HG03097 (cell line): Measurements from ENCODE around the gene PLEKHA7.
"Not testable (repeated sequence)": the region's sequence is repeated elsewhere in the genome, so short reads cannot be mapped to it uniquely, and the experiment has no call there.

Source experiments
- ATAC-seq: cut with Tn5 transposase; IDR thresholded peaks from one replicate; pipeline ENCODE4 v1.9.1; 2021; ENCODE audit not compliant: unreplicated experiment, low FRiP score

PLEKHA7 gene

DNA sequence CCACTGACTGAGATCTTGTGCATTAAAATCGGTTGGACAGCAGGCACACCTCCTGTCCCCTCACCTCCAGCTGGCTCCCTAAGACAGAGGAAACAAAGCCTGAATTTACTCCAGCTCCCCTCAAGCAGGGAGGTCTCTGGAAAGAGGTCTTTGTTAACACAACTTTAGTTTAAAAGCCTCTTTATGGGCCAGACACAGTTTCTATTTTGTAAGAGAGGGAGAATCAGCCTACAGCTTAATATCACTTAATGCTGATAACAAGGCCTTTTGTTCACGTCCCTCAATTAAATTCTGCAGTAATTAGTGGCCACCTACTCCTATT is 36.3 kb downstream of the PLEKHA7 start:
- no peak for ATAC-seq

DNA sequence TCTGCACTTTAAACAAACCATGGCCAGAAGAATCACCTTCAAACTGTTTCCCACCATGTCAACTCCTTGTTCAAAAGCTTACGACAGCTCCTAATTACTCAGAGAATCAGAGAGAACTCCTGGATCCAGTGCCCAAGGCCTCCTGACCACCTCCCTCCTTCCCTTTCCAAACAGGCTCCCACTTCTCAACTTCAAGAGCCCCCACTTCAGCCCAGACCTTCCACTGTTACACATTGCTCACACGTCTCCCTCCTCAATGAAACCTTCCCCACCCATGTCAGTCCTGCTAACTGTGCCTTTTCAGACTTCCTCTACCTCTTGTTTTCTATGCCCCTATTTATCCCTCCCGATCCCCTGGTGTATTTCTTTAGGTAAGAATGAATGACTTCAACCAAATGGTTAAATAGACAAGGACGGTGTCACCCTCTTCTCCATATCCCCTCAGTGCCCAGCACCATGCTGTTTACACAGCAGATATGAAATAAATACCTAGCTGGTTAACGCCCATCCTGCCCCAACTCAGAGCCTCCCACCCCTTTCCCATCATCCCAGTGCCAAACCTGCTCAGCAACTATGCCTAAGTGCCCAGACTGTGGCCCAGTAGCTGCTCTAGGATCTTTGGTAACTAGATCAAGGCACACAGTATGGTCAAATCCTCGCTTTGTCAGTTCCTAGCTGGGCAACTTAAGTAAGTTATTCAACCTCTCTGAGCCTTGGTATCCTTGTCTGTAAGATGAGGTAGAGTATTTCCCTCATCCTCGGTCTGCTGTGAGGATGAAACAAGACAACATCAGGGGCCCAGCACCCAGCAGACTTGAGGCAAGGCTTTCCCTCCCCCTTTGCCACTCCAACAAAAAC is 36.8 kb downstream of the PLEKHA7 start:
- no peak for ATAC-seq

DNA sequence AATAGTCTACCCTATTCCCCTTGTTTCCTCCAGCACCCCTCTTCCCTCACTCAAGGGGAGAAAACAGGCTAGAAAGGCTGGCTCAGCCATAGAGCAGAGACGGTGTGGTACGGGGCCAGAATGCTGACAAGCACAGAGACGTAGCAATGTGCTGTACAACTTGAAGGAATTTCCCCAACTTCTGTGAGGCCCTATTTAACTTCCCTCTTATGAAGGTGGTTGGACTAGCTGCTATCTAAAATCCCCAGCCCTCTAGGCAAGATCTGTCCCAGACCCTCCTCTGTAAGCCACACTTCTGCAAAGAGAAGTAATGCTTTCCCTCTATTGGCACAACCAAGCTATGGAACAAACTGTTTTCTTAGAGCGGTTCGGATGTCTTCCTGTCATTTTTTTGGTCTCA is 37.8 kb downstream of the PLEKHA7 start:
- ATAC-seq: no peak

DNA sequence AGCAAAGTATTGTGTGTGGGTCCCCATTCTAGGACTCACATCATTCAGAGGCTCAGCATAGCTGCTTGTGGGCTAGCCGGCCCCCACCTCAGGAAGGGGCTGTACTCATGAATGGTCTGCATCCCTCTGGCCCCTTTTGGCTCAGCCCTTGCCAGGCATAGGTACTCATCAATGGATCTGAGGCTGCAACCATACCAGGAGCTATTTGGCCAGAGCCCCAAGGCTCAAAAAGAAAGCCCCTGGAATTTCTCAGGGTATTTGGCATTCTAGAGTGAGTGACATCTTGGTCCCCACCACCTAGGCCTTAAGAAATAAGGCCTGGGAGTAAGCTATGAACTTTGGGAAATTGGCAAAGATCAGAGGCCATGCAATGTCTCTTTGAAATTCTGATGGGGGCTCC is 38.3 kb downstream of the PLEKHA7 start:
- no peak for ATAC-seq

DNA sequence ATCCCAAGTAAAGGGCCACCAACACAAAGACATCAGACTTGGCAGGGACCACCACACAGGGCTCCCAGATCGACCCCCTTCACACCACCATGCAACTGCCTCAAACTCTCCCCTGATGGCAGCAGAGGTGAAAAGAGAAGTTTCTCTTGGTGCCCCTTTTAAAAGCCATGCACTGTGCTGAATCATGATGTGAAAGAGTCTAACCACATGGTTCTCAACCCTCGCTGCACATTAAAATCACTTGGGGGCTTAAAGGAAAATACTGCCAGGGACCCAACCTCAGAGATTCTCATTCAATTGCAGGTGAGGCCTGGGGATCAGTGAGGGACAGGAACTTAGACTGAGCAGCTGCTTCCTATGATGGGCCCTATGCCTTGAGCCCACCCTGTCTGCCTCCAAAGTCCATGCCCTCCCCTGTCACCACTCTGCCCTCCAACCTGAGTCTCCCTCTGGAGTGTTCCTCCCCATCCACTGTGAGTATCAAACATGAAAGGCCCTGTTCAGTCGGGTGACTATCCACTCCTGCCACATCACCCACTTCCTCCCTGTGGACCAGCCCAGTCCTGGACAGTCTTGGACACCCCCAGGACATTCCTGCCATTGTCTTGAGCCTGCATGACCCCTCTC is 40.8 kb downstream of the PLEKHA7 start:
- ATAC-seq: no peak

DNA sequence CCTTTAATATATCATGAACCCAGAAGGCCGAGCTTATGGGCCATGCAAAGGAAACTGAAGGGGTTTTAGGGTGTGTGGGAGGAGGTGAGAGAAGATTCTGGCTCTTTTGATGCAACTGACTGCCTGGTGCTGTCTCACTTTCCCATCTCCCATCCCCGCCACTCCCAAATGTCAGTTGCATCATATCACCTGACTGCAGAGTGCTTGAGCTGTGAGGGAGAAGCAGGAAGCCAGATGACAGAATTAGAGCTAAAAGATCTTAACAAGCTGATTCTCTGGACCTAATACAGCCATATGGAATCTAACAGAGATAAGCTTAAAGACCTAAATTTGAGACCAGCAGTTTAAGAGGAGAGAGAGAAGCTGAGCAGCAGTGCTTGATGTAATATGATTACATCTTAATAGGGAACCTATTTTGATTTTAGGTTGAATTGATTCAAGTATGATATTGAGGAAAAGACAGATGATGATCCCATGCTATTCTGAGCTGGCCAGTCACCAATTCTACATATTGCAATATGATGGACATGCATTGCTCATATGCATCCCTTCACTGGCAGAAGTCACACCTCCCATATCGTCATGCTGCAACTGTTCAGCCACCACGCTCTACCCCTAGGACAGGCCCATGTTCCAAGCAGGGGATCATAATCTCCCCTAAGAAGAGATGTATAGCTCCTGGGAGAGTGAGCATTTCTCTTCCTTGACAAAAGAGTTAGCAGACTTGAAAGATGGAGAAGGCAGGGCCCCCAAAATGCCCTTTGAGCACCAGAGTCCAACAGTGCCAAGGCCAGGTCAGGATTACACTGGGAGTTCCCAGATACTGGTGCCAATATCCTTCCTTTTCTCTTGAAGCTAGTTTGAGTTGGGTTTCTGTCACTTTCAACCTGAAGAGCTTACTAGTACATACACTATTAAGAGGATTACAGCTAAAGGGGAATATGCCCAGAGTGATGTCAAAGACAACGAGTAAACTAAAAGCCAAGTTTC is 44.9 kb downstream of the PLEKHA7 start:
- no peak for ATAC-seq

DNA sequence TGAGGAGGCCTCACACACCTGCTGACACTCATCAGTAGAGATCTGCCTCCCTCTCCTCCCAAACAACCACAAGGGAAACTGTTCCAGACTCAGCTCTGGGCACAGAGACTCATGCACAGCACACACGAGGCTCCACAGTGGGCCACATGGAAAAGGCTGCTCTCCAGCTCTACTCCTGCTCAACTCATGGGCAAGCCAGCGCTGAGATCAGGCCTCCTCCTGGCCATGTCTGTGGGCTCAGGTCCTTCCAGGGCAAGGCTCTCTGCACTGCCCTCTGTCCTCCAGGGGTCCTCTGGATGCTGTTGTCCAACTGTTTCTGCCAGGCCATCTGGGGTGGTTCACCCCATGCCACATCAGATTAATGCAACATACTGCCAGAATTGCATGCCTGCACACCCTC is 46.0 kb downstream of the PLEKHA7 start:
- no peak for ATAC-seq

DNA sequence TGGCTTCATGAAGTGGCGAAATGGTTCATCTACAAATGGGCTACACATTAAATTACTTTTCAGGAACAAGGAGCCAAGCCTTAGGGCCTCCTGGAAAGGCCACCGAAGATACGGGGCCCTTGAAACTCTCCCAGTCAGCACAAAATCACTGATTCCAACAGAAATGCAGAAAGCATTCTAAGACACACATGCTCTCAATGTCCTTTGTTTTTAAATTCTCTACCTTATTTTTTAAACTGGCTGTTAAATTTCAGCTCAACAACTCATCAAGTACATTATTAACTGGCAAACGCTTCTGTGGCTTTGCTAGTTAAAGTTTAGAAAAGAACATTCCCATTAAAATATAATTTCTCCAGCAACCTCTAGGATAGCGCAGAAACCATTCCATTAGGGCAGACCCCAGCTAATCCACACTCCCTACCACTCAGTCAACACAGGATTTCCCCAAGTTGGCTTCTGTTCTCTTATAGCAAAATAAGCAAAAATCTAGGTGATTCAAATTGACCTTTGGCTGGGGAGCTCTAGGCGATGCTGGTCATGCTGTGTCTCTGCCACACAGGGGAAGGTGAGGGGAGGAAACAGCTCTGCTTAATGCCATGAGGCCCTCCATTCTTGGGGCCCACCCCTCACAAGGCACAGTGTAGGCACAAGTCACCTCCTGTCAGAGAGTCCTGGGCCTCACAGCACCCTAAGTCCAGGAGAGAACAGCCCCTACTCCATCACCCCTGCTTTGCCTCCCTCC is 47.1 kb downstream of the PLEKHA7 start:
- ATAC-seq: no peak

DNA sequence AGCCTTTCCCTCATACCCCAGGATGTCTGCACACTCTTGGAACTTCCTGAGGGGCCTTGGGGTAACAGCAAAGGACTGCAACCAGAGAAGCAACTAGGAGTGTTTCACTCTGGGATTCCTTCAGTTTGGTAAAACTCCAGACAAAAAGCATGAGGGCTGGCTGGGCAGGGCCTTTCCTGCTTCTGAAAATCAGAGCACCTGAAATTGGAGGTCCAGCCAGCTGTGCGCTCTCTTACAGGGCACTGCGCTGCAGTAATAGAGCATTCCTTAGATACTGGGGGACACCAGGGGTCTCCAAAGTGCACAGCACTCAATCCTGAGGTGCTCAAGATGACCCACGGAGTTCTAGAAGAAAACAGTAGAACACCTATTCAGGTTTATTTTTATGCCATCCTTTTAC is 49.7 kb downstream of the PLEKHA7 start:
- ATAC-seq: no peak

DNA sequence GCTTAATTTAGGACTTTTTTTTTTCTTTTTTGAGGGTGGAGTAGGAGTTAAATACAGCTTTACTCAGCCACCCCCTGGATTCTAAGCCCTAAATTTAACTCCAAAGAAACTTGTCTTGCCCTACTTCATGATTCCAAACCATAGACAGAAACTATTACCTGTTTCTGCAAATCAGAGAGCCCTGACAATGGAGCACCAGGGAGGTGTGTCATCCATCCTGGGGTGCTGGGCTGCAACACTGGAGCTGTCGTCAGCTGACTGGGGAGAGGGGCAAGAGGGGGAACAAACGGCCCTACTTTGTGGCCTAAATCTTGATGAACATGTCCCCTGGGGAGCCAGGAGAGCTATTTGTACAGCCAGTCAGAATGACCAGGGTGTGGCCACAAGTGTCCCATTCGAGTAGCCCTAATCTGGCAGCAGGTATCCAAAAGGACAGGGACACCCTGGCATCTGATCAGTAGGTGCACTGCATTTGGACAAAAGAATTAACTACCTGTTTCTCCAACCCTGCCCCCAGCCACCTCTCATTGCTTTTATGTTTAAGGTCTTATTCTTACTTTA is 50.8 kb downstream of the PLEKHA7 start:
- no peak for ATAC-seq

DNA sequence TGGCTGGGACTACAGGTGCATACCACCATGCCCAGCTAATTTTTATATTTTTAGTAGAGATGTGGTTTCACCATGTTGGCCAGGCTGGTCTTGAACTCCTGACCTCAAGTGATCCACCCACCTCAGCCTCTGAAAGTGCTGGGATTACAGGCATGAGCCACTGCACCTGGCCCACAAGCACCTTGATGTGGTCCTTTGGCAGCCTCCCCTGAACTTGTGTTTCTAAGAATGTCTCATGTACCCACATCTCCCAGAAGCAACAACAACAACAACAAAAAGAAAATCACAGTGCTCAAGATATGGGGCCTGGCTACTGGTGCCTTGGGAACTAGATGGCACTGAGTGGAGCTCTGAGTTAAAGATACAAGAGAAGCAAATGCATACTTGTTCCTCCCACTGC is 51.6 kb downstream of the PLEKHA7 start:
- not testable (repeated sequence) for ATAC-seq

DNA sequence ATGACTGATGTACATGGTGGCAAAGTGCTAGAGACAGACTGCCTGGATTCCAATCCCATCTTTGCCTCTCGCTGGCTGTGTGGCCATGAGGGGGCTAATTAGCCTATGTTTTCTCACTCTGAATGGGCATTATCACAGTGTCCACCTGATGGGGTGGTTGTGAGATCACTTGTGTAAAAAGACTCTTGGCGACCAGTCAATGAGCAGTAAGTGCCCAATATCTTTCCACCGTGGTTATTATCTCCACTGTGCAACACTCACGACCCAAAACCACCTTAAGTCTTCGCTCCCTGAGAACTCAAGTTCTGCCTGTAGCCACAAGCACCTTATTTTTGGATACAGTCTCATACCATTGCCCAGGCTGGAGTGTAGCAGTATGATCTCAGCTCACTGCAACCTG is 52.1 kb downstream of the PLEKHA7 start:
- no peak for ATAC-seq

DNA sequence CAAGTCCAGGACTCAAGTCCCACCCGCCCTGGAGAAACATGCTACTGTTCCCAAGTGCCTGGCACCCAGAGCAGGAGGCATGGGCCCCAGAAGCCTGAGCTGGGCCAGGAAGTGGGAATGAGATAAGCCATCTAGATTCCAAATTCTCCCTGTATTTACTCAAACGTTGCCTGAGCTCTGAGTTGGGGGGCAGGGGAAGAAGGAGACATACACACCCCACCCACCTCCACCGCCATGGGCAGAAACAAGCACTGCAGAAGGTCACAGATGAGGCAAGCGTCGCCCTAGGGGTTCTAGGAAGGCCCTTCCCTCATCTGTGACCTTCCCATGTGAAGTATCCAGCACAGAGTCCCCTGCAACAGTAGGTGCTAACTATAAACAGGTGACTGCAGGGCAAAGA is 54.0 kb downstream of the PLEKHA7 start:
- no peak for ATAC-seq

DNA sequence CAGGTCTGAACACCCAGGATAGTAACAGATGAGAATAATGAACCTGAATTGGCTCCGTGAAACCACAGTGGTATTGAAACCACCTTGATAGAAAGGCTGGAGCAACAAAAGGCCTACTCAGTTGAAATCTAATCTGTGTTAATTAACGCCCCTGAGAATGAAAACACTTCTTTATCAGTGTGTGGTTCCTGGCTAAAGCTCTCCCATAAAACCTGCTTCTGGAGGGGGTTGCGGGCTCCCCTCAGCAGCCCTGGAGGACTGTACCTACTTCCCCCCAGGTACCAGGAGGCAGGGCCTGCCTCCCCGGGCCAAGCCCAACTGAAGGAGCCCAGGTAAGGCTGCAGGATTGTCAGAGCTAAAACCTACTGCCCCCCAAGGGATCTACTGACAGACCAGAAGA is 54.6 kb downstream of the PLEKHA7 start:
- ATAC-seq: no peak

DNA sequence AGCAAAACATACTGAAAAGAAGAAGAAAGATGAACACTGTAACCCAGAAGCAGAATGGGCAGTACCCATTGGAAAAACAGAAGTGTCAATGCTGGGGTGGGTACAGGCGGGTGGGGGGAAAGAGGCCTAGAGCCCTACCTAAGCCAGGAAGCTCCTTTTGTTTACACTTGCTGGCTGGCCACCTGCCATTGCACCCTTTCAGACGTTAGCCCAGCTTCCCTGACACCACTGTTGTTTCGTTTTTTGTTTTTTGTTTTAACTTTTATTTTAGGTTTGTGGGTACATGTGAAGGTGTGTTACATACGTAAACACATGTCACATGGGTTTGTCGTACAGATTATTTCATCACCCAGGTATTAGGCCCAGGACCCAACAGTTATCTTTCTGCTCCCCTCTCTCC is 55.4 kb downstream of the PLEKHA7 start:
- ATAC-seq: no peak

DNA sequence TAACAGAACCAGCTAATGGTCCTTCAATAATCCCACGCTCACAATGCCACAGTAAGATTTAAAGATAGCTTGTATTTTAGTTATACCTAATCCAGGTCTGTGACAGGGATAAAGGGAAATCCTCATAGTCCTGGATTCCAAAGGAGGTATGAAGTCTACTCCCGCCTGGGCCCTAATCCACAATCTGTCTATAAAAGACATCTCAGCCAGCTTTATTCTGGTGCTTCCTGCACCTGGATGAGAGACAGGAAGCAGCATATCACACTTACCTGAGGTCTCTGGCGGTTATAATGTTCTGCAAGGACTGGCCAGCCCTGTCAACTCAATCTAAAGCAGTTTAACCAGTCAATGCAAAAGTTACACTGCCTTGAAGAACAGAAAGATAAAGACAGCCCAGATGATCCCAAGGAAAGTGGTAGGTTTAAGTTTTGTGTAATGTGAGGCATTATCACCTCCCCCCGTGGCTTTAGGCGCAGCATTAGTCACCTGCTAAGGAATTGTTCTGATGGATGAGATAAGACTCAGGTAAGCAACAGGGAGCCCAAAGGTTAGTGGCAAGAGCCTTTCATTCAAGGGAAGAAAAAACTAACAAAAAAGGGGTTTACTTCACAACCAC is 57.6 kb downstream of the PLEKHA7 start:
- no peak for ATAC-seq

DNA sequence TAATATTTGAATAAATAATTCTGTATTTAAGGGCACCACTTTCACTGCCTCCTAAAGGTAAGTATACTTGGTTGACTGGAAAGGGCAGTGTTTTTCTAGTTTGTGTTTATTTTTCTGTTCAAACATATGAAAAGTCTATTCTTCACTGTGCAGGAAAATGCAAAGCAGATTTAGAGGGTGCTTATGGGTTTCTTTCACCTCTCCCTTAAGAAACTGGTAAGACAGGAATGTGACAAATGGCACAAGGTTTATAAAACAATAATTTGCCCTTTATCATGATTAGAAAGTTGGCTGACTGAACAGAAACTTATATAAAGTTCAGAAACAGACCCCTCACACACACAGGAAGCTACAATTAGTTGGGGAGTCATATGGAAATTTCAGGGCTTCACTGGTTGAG is 60.6 kb downstream of the PLEKHA7 start:
- no peak for ATAC-seq

DNA sequence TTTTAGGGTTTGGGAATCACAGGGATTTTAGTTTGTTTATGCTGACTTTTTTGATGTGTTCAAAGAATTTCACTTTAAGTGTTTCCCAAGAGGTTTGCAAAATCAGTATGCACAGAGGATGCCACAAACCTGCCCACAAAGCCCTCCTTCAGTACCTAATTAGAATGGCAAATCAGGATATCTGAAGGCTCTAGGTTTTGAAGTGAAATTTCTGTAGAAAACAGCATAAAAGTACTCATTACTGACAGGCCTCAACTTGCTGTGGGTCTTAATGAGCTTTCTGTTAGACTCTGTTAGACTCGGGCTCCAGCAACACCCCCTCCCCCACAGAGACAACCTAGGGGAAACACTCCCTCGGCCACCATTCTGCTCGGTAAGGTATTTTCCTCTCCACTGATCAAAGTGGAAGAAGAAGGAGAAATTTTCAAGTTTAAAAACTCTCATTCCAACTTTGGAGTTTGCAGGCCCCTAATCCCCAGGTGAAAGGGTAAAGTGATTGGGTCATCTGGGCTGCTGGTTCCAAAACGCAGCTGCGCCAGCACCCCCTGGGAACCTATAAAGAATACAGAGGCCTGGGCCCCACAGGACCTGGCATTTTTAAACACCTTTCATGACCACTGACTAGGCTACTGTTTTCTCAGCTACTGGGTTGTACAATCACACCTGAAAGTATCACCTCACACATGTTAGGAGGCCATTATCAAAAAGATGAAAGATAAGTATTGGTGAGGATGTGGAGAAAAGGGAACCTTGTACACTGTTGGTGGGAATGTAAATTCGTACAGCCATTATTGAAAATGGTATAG is 67.5 kb downstream of the PLEKHA7 start:
- ATAC-seq: peak; percentile 23
